ENCODE measurements around the gene EPM2A. TPM values are rescaled to one million over a fixed set of nuclear protein-coding genes. Genes with fewer than 3 reads are reported as not detected.
A peak's percentile ranks its signal among the peaks of the same experiment; 100 is the strongest.

The EPM2A gene
- total RNA-seq, 1 donor from 2014 or later: 14.0 TPM

GRCh38 chr6:145738265-145738664 lies 2.9 kb upstream of the EPM2A start:
- Histone ChIP-seq H3K36me3 (no peaks in the 10 kb centered on the region), H3K4me3 (no peak overlapping the region), H3K27me3 (no peaks in the 10 kb centered on the region), H3K27ac (no peak overlapping the region), H3K4me1 (peaks cover 10% of the 10 kb centered on the region), H3K9me3 (no peaks in the 10 kb centered on the region)
- TF ChIP-seq POLR2AphosphoS5 (IDR thresholded peaks at IDR 0.05; ENCODE audit: insufficient read depth in 1 of 2, low read depth in 1 of 2) (no peak), CTCF (IDR thresholded peaks at IDR 0.05) (no peak), POLR2A (IDR thresholded peaks at IDR 0.05) (no peak)
- DNase-seq (ENCODE audit: extremely low spot score in 2 of 2): no peak
- intact Hi-C loops (cut with DNase I): loop anchor here (10.0 kb wide), 1 partner anchor 77 kb away; the partner anchor contains the start of gene FBXO30

DNA sequence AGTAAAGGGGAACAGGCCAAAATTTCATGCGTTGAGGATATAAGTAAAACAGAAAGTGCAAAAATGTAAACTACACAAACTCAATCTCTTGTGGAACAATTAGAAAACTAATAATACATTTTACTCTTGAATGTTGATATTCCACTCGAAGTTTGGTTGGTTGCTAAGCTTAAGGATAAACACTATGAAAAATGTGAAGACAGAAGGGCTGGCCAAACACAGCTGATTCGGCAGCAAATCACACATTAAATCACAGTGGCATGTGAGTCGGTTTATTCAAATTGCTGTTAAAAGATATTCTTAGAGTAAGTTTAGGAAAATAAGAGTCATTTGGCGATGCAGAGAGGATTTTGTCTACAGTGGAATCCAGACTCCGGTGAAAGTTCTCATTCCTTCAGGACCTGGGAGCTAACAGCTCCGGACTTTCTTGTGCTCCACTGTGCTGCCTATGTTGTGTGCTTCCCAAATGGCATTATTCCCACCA lies 1.4 kb upstream of the EPM2A start:
- TF ChIP-seq POLR2A (IDR thresholded peaks at IDR 0.05): no peak
- no peak for TF ChIP-seq CTCF (IDR thresholded peaks at IDR 0.05)
- no peak for TF ChIP-seq POLR2AphosphoS5 (IDR thresholded peaks at IDR 0.05; ENCODE audit: insufficient read depth in 1 of 2, low read depth in 1 of 2)
- H3K36me3 ChIP-seq: no peaks in the 10 kb centered on the region
- no peaks in the 10 kb centered on the region for H3K27me3 ChIP-seq
- H3K27ac ChIP-seq: peak overlapping the region; percentile 95
- no peak for DNase-seq (ENCODE audit: extremely low spot score in 2 of 2)
- no peaks in the 10 kb centered on the region for H3K9me3 ChIP-seq
- H3K4me3 ChIP-seq: peak overlapping the region in 1 of 2 donors; percentile 74
- intact Hi-C loops (cut with DNase I): loop anchor here (10.0 kb wide), 1 partner anchor 78 kb away; the partner anchor contains the start of gene FBXO30
- peaks cover 10% of the 10 kb centered on the region for H3K4me1 ChIP-seq

- H3K27me3 ChIP-seq: no peaks in the 10 kb centered on the region
- peaks cover 10% of the 10 kb centered on the region for H3K4me1 ChIP-seq
- no peaks in the 10 kb centered on the region for H3K36me3 ChIP-seq
- H3K4me3 ChIP-seq: peak overlapping the region; percentile 74 to 80
- H3K9me3 ChIP-seq: no peaks in the 10 kb centered on the region
- DNase-seq (ENCODE audit: extremely low spot score in 2 of 2): peak in 1 of 2 donors; percentile 91
- intact Hi-C loops (cut with DNase I): loop anchor here (10.0 kb wide), 1 partner anchor 80 kb away; the partner anchor contains the start of gene FBXO30
- no peak for TF ChIP-seq CTCF (IDR thresholded peaks at IDR 0.05)
- TF ChIP-seq POLR2AphosphoS5 (IDR thresholded peaks at IDR 0.05; ENCODE audit: insufficient read depth in 1 of 2, low read depth in 1 of 2): peak in 1 of 2 donors; percentile 83
- H3K27ac ChIP-seq: peak overlapping the region; percentile 95
These were observed 599 bp downstream of the EPM2A start for GRCh38 chr6:145734486-145735355.

GRCh38 chr6:145733810-145734209 lies 1.5 kb downstream of the EPM2A start:
- H3K27ac ChIP-seq: no peak overlapping the region
- no peaks in the 10 kb centered on the region for H3K27me3 ChIP-seq
- no peaks in the 10 kb centered on the region for H3K36me3 ChIP-seq
- TF ChIP-seq POLR2A (IDR thresholded peaks at IDR 0.05): no peak
- no peak for TF ChIP-seq CTCF (IDR thresholded peaks at IDR 0.05)
- no peak for TF ChIP-seq POLR2AphosphoS5 (IDR thresholded peaks at IDR 0.05; ENCODE audit: insufficient read depth in 1 of 2, low read depth in 1 of 2)
- H3K4me1 ChIP-seq: peaks cover 10% of the 10 kb centered on the region
- no peaks in the 10 kb centered on the region for H3K9me3 ChIP-seq
- intact Hi-C loops (cut with DNase I): loop anchor here (10.0 kb wide), 1 partner anchor 81 kb away; the partner anchor contains the start of gene FBXO30
- H3K4me3 ChIP-seq: peak overlapping the region in 1 of 2 donors; percentile 74
- no peak for DNase-seq (ENCODE audit: extremely low spot score in 2 of 2)

Data from vagina (tissue), 2 donors.